ENCODE data around the gene COLGALT1.

DNA sequence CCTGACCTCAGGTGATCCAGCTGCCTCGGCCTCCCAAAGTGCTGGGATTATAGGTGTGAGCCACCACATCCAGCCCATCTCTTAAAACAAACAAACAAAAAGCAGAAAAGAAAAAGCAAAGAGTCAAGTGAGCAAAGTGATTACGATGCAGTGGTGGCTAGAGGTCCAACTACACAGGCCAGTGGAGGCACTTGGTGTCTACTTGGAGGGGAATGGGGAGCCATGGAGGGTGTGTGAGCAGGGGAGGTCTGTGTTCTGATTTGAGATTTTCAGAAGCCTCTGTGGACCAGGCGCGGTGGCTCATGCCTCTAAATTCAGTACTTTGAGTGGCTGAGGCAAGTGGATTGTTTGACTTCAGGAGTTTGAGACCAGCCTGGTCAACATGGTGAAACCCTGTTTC is 6.6 kb downstream of the COLGALT1 start:
- TF ChIP-seq, protein P1, sequence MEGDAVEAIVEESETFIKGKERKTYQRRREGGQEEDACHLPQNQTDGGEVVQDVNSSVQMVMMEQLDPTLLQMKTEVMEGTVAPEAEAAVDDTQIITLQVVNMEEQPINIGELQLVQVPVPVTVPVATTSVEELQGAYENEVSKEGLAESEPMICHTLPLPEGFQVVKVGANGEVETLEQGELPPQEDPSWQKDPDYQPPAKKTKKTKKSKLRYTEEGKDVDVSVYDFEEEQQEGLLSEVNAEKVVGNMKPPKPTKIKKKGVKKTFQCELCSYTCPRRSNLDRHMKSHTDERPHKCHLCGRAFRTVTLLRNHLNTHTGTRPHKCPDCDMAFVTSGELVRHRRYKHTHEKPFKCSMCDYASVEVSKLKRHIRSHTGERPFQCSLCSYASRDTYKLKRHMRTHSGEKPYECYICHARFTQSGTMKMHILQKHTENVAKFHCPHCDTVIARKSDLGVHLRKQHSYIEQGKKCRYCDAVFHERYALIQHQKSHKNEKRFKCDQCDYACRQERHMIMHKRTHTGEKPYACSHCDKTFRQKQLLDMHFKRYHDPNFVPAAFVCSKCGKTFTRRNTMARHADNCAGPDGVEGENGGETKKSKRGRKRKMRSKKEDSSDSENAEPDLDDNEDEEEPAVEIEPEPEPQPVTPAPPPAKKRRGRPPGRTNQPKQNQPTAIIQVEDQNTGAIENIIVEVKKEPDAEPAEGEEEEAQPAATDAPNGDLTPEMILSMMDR (IDR thresholded peaks at IDR 0.05; ENCODE audit: insufficient read depth, low read length, poor library complexity, severe bottlenecking): no peak
- TF ChIP-seq EZH2phosphoT487 (conservative IDR thresholded peaks at IDR 0.05; ENCODE audit: low read length): no peak

Measured in SU-DHL-6 (cell line).